Activated CD4-positive, alpha-beta T cell treated with anti-CD3 and anti-CD28 coated beads, Interleukin-2, amount 10 ng/mL, durations not matched to agents 7 days and 5 days (primary cell): ENCODE measurements around the gene NMU. TPM values are rescaled to one million over a fixed set of nuclear protein-coding genes. Genes with fewer than 3 reads are reported as not detected.
A peak's percentile ranks its signal among the peaks of the same experiment; 100 is the strongest.
"Not testable (repeated sequence)": the region's sequence is repeated elsewhere in the genome, so short reads cannot be mapped to it uniquely, and the experiment has no call there.

ENCODE experiments used
- CTCF ChIA-PET: fragments of 350-600 bp; sonication (Branson Sonifier 250); formaldehyde crosslinking; loops from one replicate; lab custom pipeline; 2021; ENCODE audit warnings: antibody characterized with exemption; lab: Charles Lee
- POLR2A ChIA-PET: fragments of 350-600 bp; sonication (Branson Sonifier 250); formaldehyde crosslinking; loops from one replicate; lab custom pipeline; 2021; ENCODE audit warnings: antibody characterized with exemption; lab: Charles Lee
- DNase-seq: peaks from one replicate; pipeline ENCODE4 v3.0.0-alpha.2; 2020
- H3K27ac Mint-ChIP-seq: one replicate; pipeline ENCODE4 v1.8.0; 2021; ENCODE audit warnings: mild to moderate bottlenecking, moderate library complexity, mixed read lengths
- H3K27me3 Mint-ChIP-seq: one replicate; pipeline ENCODE4 v1.8.0; 2021; ENCODE audit warnings: mixed read lengths
- H3K36me3 Mint-ChIP-seq: one replicate; pipeline ENCODE4 v1.8.0; 2021; ENCODE audit warnings: low read depth, mixed read lengths
- H3K4me1 Mint-ChIP-seq: one replicate; pipeline ENCODE4 v1.8.0; 2021; ENCODE audit warnings: mixed read lengths
- H3K4me3 Mint-ChIP-seq: one replicate; pipeline ENCODE4 v1.8.0; 2021; ENCODE audit warnings: mild to moderate bottlenecking, moderate library complexity, mixed read lengths
- H3K9me3 Mint-ChIP-seq: one replicate; pipeline ENCODE4 v1.8.0; 2021; ENCODE audit warnings: mixed read lengths
- total RNA-seq, 2 experiments: library from RNA; stranded (reverse); gene quantifications; one replicate each; pipeline ENCODE4 v1.2.3, GENCODE V29; 2021

Gene NMU
- total RNA-seq: under 1 TPM; 0.67 to 0.87 TPM

GRCh38 chr4:55635741-55636655 lies at the start of gene NMU:
NMU (minus strand) TSS chr4:55636298; CDS start chr4:55636192, 106 bp downstream.
- Mint-ChIP-seq H3K27ac (no peak within 1 kb of the TSS), H3K4me3 (peak within 1 kb of the TSS; percentile 56), H3K9me3 (no peaks in the 10 kb centered on the region), H3K36me3 (no peaks in the 10 kb centered on the region), H3K4me1 (peaks cover 12% of the 10 kb centered on the region), H3K27me3 (peaks cover 76% of the 10 kb centered on the region)
- DNase-seq: peak; percentile 18
- POLR2A ChIA-PET: no interaction called here
- CTCF ChIA-PET: interaction anchor here (0.6 to 1.5 kb wide), 2 partner anchors 208 to 215 kb away, joined by 3 to 4 read pairs; no protein-coding TSS in a partner anchor

- Mint-ChIP-seq H3K9me3 (no peaks in the 10 kb centered on the region), H3K27me3 (no peaks in the 10 kb centered on the region), H3K27ac (no peak overlapping the region), H3K4me1 (no peaks in the 10 kb centered on the region), H3K4me3 (no peak overlapping the region), H3K36me3 (no peaks in the 10 kb centered on the region)
- POLR2A ChIA-PET: no interaction called here
- CTCF ChIA-PET: no interaction called here
- DNase-seq: no peak
Measured at GRCh38 chr4:55684276-55684675, 48.2 kb upstream of the NMU start.

- H3K27ac Mint-ChIP-seq, H3K4me1 Mint-ChIP-seq, H3K4me3 Mint-ChIP-seq, CTCF ChIA-PET, H3K9me3 Mint-ChIP-seq, DNase-seq, H3K36me3 Mint-ChIP-seq, H3K27me3 Mint-ChIP-seq, POLR2A ChIA-PET: not testable (repeated sequence)
Measured at GRCh38 chr4:55682797-55683196, 46.7 kb upstream of the NMU start.

GRCh38 chr4:55682295-55682694 lies 46.2 kb upstream of the NMU start:
- ChIA-PET POLR2A (no interaction called here), CTCF (no interaction called here)
- Mint-ChIP-seq H3K27me3 (no peaks in the 10 kb centered on the region), H3K36me3 (no peaks in the 10 kb centered on the region), H3K4me3 (no peak overlapping the region), H3K9me3 (no peaks in the 10 kb centered on the region), H3K4me1 (no peaks in the 10 kb centered on the region), H3K27ac (no peak overlapping the region)
- no peak for DNase-seq

- ChIA-PET CTCF (no interaction called here), POLR2A (no interaction called here)
- Mint-ChIP-seq H3K27ac (no peak overlapping the region), H3K9me3 (no peaks in the 10 kb centered on the region), H3K36me3 (no peaks in the 10 kb centered on the region), H3K27me3 (no peaks in the 10 kb centered on the region), H3K4me3 (no peak overlapping the region), H3K4me1 (no peaks in the 10 kb centered on the region)
- no peak for DNase-seq
Measured at GRCh38 chr4:55681430-55681829, 45.3 kb upstream of the NMU start.

- Mint-ChIP-seq H3K9me3 (no peaks in the 10 kb centered on the region), H3K27ac (no peak overlapping the region), H3K4me3 (no peak overlapping the region), H3K27me3 (peaks cover 4% of the 10 kb centered on the region), H3K4me1 (no peaks in the 10 kb centered on the region), H3K36me3 (no peaks in the 10 kb centered on the region)
- POLR2A ChIA-PET: no interaction called here
- DNase-seq: no peak
- CTCF ChIA-PET: interaction anchor here (0.6 kb wide), 1 partner anchor 48 kb away, joined by 3 read pairs; no protein-coding TSS in a partner anchor
Measured at GRCh38 chr4:55675196-55675793, 39.2 kb upstream of the NMU start.

- Mint-ChIP-seq H3K36me3 (no peaks in the 10 kb centered on the region), H3K9me3 (no peaks in the 10 kb centered on the region), H3K4me3 (no peak overlapping the region), H3K27me3 (peaks cover 13% of the 10 kb centered on the region), H3K27ac (no peak overlapping the region), H3K4me1 (no peaks in the 10 kb centered on the region)
- POLR2A ChIA-PET: no interaction called here
- DNase-seq: no peak
- CTCF ChIA-PET: no interaction called here
Measured at GRCh38 chr4:55673424-55673823, 37.3 kb upstream of the NMU start.

- H3K4me3 Mint-ChIP-seq: no peak overlapping the region
- DNase-seq: no peak
- no peaks in the 10 kb centered on the region for H3K36me3 Mint-ChIP-seq
- no peaks in the 10 kb centered on the region for H3K9me3 Mint-ChIP-seq
- H3K27me3 Mint-ChIP-seq: peaks cover 19% of the 10 kb centered on the region
- ChIA-PET CTCF (no interaction called here), POLR2A (no interaction called here)
- no peak overlapping the region for H3K27ac Mint-ChIP-seq
- no peaks in the 10 kb centered on the region for H3K4me1 Mint-ChIP-seq
Measured at GRCh38 chr4:55671667-55672066, 35.6 kb upstream of the NMU start.

GRCh38 chr4:55670695-55671094 lies 34.6 kb upstream of the NMU start:
- ChIA-PET POLR2A (no interaction called here), CTCF (no interaction called here)
- H3K4me1 Mint-ChIP-seq: no peaks in the 10 kb centered on the region
- no peak overlapping the region for H3K4me3 Mint-ChIP-seq
- no peak overlapping the region for H3K27ac Mint-ChIP-seq
- peaks cover 21% of the 10 kb centered on the region for H3K27me3 Mint-ChIP-seq
- no peaks in the 10 kb centered on the region for H3K9me3 Mint-ChIP-seq
- no peak for DNase-seq
- no peaks in the 10 kb centered on the region for H3K36me3 Mint-ChIP-seq

- H3K36me3 Mint-ChIP-seq: no peaks in the 10 kb centered on the region
- no peak for DNase-seq
- H3K9me3 Mint-ChIP-seq: no peaks in the 10 kb centered on the region
- ChIA-PET CTCF (interaction anchor here (0.7 to 1.3 kb wide), 2 partner anchors 9 to 1442 kb away, joined by 3 to 7 read pairs; partner anchors contain the start of gene IGFBP7), POLR2A (no interaction called here)
- H3K4me1 Mint-ChIP-seq: no peaks in the 10 kb centered on the region
- H3K4me3 Mint-ChIP-seq: no peak overlapping the region
- peaks cover 23% of the 10 kb centered on the region for H3K27me3 Mint-ChIP-seq
- H3K27ac Mint-ChIP-seq: no peak overlapping the region
Measured at GRCh38 chr4:55668449-55668848, 32.4 kb upstream of the NMU start.

GRCh38 chr4:55666535-55666934 lies 30.4 kb upstream of the NMU start:
- H3K4me3 Mint-ChIP-seq: no peak overlapping the region
- H3K9me3 Mint-ChIP-seq: no peaks in the 10 kb centered on the region
- H3K27me3 Mint-ChIP-seq: peaks cover 22% of the 10 kb centered on the region
- DNase-seq: no peak
- no peaks in the 10 kb centered on the region for H3K36me3 Mint-ChIP-seq
- H3K27ac Mint-ChIP-seq: no peak overlapping the region
- ChIA-PET CTCF (no interaction called here), POLR2A (no interaction called here)
- no peaks in the 10 kb centered on the region for H3K4me1 Mint-ChIP-seq

GRCh38 chr4:55663145-55663544 lies 27.0 kb upstream of the NMU start:
- Mint-ChIP-seq H3K27me3 (peaks cover 10% of the 10 kb centered on the region), H3K9me3 (no peaks in the 10 kb centered on the region), H3K27ac (no peak overlapping the region), H3K4me1 (no peaks in the 10 kb centered on the region), H3K36me3 (no peaks in the 10 kb centered on the region), H3K4me3 (no peak overlapping the region)
- DNase-seq: no peak
- ChIA-PET CTCF (no interaction called here), POLR2A (no interaction called here)

- Mint-ChIP-seq H3K9me3 (no peaks in the 10 kb centered on the region), H3K4me1 (no peaks in the 10 kb centered on the region), H3K36me3 (no peaks in the 10 kb centered on the region), H3K4me3 (no peak overlapping the region), H3K27ac (no peak overlapping the region), H3K27me3 (peaks cover 3% of the 10 kb centered on the region)
- ChIA-PET CTCF (no interaction called here), POLR2A (no interaction called here)
- DNase-seq: no peak
Measured at GRCh38 chr4:55661398-55662056, 25.4 kb upstream of the NMU start.
